Measurements from ENCODE around the gene STARD8.

STARD8 gene

GRCh38 chrX:68754406-68754805, 106.9 kb downstream of the STARD8 start:
- no peak for DNase-seq

- no peak for DNase-seq
Observed at GRCh38 chrX:68755616-68756125, 108.2 kb downstream of the STARD8 start.

DNA sequence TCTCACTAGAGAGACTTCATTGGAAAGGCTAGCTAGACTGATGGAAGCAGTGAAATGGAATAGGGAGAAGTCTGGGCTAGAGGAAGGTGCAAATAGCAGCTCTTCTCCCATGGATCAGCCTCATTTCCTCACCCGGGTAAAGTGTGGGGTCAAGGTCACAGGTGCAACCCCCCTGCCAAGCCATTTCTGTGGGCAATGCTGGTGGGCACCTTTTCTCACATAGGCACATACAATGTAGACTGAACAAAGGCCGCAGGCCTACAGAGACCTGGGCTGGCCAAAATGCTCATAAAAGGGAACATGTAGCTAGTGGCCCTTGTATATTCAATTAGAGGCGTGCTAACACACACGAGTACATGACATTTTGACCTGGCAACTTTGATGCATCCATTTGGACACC, 109.9 kb downstream of the STARD8 start:
- no peak for DNase-seq

GRCh38 chrX:68757731-68758130, 110.3 kb downstream of the STARD8 start:
- no peak for DNase-seq

- DNase-seq = no peak
Observed at GRCh38 chrX:68758671-68759070, 111.2 kb downstream of the STARD8 start.

- no peak for DNase-seq
Observed at GRCh38 chrX:68761086-68761485, 113.6 kb downstream of the STARD8 start.

DNA sequence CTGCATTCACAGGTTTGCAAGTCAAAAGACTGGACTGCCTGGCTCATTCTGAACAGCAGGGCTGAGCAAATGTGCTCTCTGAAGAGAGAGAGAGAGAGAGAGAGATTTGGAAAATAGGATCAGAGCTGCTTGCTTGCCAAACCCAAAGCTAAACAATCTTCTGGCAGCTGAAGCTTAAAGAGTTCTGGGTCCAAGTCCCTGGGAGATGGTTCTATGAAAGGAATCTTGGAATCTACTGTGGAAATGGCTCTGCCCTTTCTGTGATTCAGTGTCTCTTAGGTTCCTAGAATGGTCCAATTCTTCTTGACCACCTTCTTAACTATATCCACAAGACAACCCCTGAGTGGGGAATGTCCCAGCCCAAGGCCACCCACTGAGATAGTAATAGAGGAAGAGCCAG, 115.3 kb downstream of the STARD8 start:
- DNase-seq = no peak

- DNase-seq = no peak
Observed at GRCh38 chrX:68763481-68763880, 116.0 kb downstream of the STARD8 start.
